Astrocyte (in vitro differentiated cells and primary cell): ENCODE measurements around the gene CDK6. TPM values are rescaled to one million over a fixed set of nuclear protein-coding genes. Genes with fewer than 3 reads are reported as not detected.

Experiments used
- DNase-seq: peaks from one replicate; pipeline ENCODE4 v3.0.0-alpha.2; 2010; ENCODE audit warnings: low read depth
- FAIRE-seq: peaks from 2 replicates; lab custom pipeline; 2011; peaks lifted over from hg19 to GRCh38; lab: Jason Lieb, UNC
- H2AFZ ChIP-seq: 2 replicates; pipeline ENCODE4 v1.6.0; 2012; ENCODE audit warnings: low read depth, low read length, inconsistent platforms
- H3K27ac ChIP-seq: 2 replicates; pipeline ENCODE4 v1.5.1; 2011; ENCODE audit warnings: low read depth, low read length, inconsistent platforms
- H3K27me3 ChIP-seq: 2 replicates; pipeline ENCODE4 v1.6.0; 2011; ENCODE audit warnings: low read length, inconsistent platforms; ENCODE audit not compliant: insufficient read depth
- H3K36me3 ChIP-seq: 2 replicates; pipeline ENCODE4 v1.5.1; 2011; ENCODE audit warnings: low read length, inconsistent platforms; ENCODE audit not compliant: insufficient read depth
- H3K4me1 ChIP-seq: 2 replicates; pipeline ENCODE4 v1.5.1; 2011; ENCODE audit warnings: low read length, inconsistent platforms; ENCODE audit not compliant: insufficient read depth
- H3K4me2 ChIP-seq: 2 replicates; pipeline ENCODE4 v1.6.0; 2012; ENCODE audit warnings: low read length, inconsistent platforms
- H3K4me3 ChIP-seq: 2 replicates; pipeline ENCODE4 v1.5.1; 2011; ENCODE audit warnings: low read depth, mild to moderate bottlenecking, low read length, inconsistent platforms; ENCODE audit not compliant: insufficient read depth
- H3K79me2 ChIP-seq: 2 replicates; pipeline ENCODE4 v1.6.0; 2012; ENCODE audit warnings: mild to moderate bottlenecking, low read length, inconsistent platforms; ENCODE audit not compliant: insufficient read depth
- H3K9ac ChIP-seq: 2 replicates; pipeline ENCODE4 v1.6.0; 2012; ENCODE audit warnings: mild to moderate bottlenecking, low read length, inconsistent platforms
- H3K9me3 ChIP-seq: 2 replicates; pipeline ENCODE4 v1.5.1; 2012; ENCODE audit warnings: low read depth, mild to moderate bottlenecking, low read length, inconsistent platforms; ENCODE audit not compliant: insufficient read depth
- H4K20me1 ChIP-seq: 2 replicates; pipeline ENCODE4 v1.6.0; 2012; ENCODE audit warnings: low read length, inconsistent platforms; ENCODE audit not compliant: insufficient read depth
- H3K27ac Mint-ChIP-seq: one replicate; pipeline ENCODE4 v1.8.0; 2021; ENCODE audit warnings: mild to moderate bottlenecking, mixed read lengths; ENCODE audit not compliant: unreplicated experiment
- H3K27me3 Mint-ChIP-seq: one replicate; pipeline ENCODE4 v1.8.0; 2021; ENCODE audit warnings: low read depth, mixed read lengths; ENCODE audit not compliant: unreplicated experiment
- H3K36me3 Mint-ChIP-seq: one replicate; pipeline ENCODE4 v1.8.0; 2021; ENCODE audit warnings: low read depth, mixed read lengths; ENCODE audit not compliant: unreplicated experiment
- H3K4me1 Mint-ChIP-seq: one replicate; pipeline ENCODE4 v1.8.0; 2021; ENCODE audit warnings: low read depth, mixed read lengths; ENCODE audit not compliant: unreplicated experiment
- H3K4me3 Mint-ChIP-seq: one replicate; pipeline ENCODE4 v1.8.0; 2021; ENCODE audit warnings: mild to moderate bottlenecking, moderate library complexity, mixed read lengths; ENCODE audit not compliant: unreplicated experiment
- H3K9me3 Mint-ChIP-seq: one replicate; pipeline ENCODE4 v1.8.0; 2021; ENCODE audit warnings: mild to moderate bottlenecking, mixed read lengths; ENCODE audit not compliant: unreplicated experiment
- EZH2 ChIP-seq: IDR thresholded peaks from 2 replicates; pipeline ENCODE4 v1.6.1; 2012; ENCODE audit warnings: mild to moderate bottlenecking, low read length, inconsistent platforms; ENCODE audit not compliant: insufficient read depth
- total RNA-seq: library from RNA; stranded (reverse); gene quantifications from 2 replicates; pipeline ENCODE4 v1.2.1, GENCODE V29; 2021
- TF ChIP-seq, protein P1 (sequence below): IDR thresholded peaks from 2 replicates; pipeline ENCODE4 v1.5.1; 2011; ENCODE audit warnings: low read depth, mild to moderate bottlenecking, inconsistent platforms, low read length, moderate library complexity; ENCODE audit not compliant: insufficient read depth

The CDK6 gene
- total RNA-seq, 1 donor from 2014 or later = 160 TPM

GRCh38 chr7:92784935-92785334 lies 51.4 kb downstream of the CDK6 start:
- Histone ChIP-seq H3K27ac (no peak overlapping the region), H3K4me3 (no peak overlapping the region), H4K20me1 (peaks cover 58% of the 10 kb centered on the region), H3K36me3 (no peaks in the 10 kb centered on the region), H3K4me1 (peaks cover 16% of the 10 kb centered on the region), H3K27me3 (no peaks in the 10 kb centered on the region), H3K9me3 (peaks cover 4% of the 10 kb centered on the region), H3K79me2 (peaks cover 97% of the 10 kb centered on the region), H2AFZ (no peak overlapping the region), H3K4me2 (no peak overlapping the region), H3K9ac (no peak overlapping the region)
- Mint-ChIP-seq H3K9me3 (peaks cover 3% of the 10 kb centered on the region), H3K36me3 (peaks cover 21% of the 10 kb centered on the region), H3K4me1 (peaks cover 40% of the 10 kb centered on the region), H3K27ac (no peak overlapping the region), H3K27me3 (no peaks in the 10 kb centered on the region), H3K4me3 (peak overlapping the region; percentile 12)
- no peak for DNase-seq
- FAIRE-seq = no peak
- TF ChIP-seq, protein P1, sequence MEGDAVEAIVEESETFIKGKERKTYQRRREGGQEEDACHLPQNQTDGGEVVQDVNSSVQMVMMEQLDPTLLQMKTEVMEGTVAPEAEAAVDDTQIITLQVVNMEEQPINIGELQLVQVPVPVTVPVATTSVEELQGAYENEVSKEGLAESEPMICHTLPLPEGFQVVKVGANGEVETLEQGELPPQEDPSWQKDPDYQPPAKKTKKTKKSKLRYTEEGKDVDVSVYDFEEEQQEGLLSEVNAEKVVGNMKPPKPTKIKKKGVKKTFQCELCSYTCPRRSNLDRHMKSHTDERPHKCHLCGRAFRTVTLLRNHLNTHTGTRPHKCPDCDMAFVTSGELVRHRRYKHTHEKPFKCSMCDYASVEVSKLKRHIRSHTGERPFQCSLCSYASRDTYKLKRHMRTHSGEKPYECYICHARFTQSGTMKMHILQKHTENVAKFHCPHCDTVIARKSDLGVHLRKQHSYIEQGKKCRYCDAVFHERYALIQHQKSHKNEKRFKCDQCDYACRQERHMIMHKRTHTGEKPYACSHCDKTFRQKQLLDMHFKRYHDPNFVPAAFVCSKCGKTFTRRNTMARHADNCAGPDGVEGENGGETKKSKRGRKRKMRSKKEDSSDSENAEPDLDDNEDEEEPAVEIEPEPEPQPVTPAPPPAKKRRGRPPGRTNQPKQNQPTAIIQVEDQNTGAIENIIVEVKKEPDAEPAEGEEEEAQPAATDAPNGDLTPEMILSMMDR = no peak
- no peak for TF ChIP-seq EZH2

DNA sequence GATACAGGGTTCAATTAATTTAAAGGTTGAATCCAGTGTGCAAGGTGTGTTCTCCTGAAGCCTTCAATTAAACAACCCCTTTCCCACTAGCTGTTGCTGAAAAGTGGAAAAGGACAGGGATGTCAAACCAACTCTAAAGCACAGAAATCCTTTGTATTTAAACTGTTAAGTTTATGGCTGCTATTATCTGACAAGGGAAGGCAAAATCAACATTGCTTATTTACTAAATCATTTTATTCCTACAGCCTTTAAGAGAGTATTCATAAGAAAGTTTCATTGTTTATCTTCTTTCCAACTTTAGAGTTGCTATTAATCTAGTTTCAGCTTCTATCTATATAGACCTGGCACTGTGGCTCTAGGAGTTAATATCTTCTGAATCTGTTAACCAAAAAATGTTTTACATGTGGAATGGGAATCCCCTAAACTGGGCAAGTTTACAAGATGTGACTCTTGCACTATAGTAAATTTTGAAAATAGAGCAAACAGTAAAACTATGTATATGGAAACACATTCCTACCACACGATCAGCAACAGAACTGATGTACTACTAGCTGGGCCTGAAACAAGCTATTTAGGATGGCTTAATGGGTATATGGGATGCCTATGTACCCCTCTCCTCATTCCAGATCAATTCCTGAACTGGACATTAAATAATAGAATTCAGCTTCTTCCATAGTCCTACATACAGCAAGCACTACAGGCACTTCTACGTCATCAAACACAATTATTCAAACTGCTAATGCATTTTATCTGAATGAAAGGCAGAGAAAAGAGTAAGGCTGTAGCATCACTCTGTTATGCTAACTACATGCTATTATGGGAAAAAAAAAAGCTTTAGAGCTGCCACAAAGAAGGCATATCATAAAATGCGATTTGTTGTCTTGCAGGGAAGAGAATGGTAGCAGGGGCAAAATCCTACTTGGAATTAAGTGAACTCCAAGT lies 52.8 kb downstream of the CDK6 start:
- peaks cover 2% of the 10 kb centered on the region for H3K9me3 Mint-ChIP-seq
- no peak overlapping the region for H3K4me3 ChIP-seq
- DNase-seq = no peak
- TF ChIP-seq, protein P1 = no peak
- no peak for TF ChIP-seq EZH2
- peaks cover 16% of the 10 kb centered on the region for H3K4me1 ChIP-seq
- H3K27ac ChIP-seq = no peak overlapping the region
- no peaks in the 10 kb centered on the region for H3K27me3 ChIP-seq
- H3K4me1 Mint-ChIP-seq = peaks cover 40% of the 10 kb centered on the region
- H3K27me3 Mint-ChIP-seq = no peaks in the 10 kb centered on the region
- H3K36me3 ChIP-seq = no peaks in the 10 kb centered on the region
- no peak overlapping the region for H3K4me2 ChIP-seq
- H3K9me3 ChIP-seq = peaks cover 1% of the 10 kb centered on the region
- no peak overlapping the region for H3K9ac ChIP-seq
- no peak overlapping the region for H3K27ac Mint-ChIP-seq
- no peak overlapping the region for H2AFZ ChIP-seq
- peaks cover 96% of the 10 kb centered on the region for H3K79me2 ChIP-seq
- peaks cover 20% of the 10 kb centered on the region for H3K36me3 Mint-ChIP-seq
- no peak for FAIRE-seq
- no peak overlapping the region for H3K4me3 Mint-ChIP-seq
- peaks cover 64% of the 10 kb centered on the region for H4K20me1 ChIP-seq

DNA sequence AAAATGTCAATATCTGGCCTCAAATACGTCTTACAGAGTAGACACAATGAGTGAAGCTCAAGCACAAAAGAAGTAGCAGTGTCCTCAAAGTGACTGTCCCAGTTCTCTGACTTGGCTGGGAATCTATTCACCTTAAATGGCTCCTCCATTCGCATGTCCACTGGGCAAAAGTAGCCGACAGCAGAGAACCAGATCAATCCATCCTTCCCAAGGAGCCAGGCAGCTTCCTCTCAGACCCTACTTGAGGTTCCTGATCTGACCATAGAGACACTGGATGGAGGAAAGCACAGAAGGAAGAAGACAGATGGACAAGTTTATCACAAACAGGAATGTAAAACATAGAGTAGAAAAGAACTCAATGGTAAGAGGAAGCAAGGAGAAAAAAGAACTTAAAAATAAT lies 53.5 kb downstream of the CDK6 start:
- no peak overlapping the region for H3K27ac Mint-ChIP-seq
- no peak overlapping the region for H3K4me2 ChIP-seq
- FAIRE-seq (no peak), DNase-seq (no peak)
- no peak overlapping the region for H2AFZ ChIP-seq
- H3K9ac ChIP-seq = no peak overlapping the region
- H3K27me3 Mint-ChIP-seq = no peaks in the 10 kb centered on the region
- H3K4me3 Mint-ChIP-seq = no peak overlapping the region
- no peak overlapping the region for H3K27ac ChIP-seq
- H3K4me3 ChIP-seq = no peak overlapping the region
- peaks cover 19% of the 10 kb centered on the region for H3K36me3 Mint-ChIP-seq
- no peaks in the 10 kb centered on the region for H3K9me3 ChIP-seq
- H4K20me1 ChIP-seq = peaks cover 67% of the 10 kb centered on the region
- peaks cover 38% of the 10 kb centered on the region for H3K4me1 Mint-ChIP-seq
- peaks cover under 1% of the 10 kb centered on the region for H3K36me3 ChIP-seq
- no peaks in the 10 kb centered on the region for H3K9me3 Mint-ChIP-seq
- H3K79me2 ChIP-seq = peaks cover 95% of the 10 kb centered on the region
- H3K4me1 ChIP-seq = peaks cover 16% of the 10 kb centered on the region
- TF ChIP-seq, protein P1 = no peak
- TF ChIP-seq EZH2 = no peak
- no peaks in the 10 kb centered on the region for H3K27me3 ChIP-seq
